Measurements from ENCODE around the gene NRCAM.
"Not testable (repeated sequence)": the region's sequence is repeated elsewhere in the genome, so short reads cannot be mapped to it uniquely, and the experiment has no call there.

Gene NRCAM

DNA sequence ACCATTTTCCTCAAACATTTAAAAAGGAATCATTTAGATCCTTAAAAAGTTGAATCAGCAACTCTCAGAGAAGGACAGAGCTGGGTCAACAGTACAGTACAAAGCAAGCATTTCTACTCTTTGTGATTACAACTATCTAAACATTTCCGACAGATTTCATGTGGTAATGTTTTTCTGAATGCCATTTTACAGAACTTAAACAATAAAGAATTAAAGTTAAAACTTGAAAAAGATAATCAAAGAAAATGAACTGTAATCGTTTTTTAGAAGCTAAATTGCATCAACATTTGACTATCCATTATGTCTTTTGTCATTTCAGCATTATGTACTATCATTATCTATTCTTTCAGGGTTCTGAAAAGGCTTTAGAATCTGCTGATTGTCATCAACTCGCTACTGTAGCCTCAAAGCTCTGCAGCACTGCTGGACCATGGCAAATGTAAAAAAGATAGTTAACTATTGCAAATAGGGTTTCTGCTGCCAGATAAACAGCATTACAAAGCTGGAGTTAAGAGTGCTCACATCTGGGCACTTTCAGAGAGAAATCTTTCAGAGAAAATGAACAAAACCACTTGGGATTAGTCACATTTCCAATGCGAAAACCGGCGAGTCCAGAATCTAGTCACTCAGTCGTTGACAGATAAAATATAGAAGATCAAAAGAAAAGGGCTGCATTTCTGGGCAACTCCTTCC lies 165.6 kb downstream of the NRCAM start:
- H3K9me3 Mint-ChIP-seq = peaks cover 0 to 3% of the 10 kb centered on the region in 2 donors
- no peaks in the 10 kb centered on the region for H3K36me3 Mint-ChIP-seq (ENCODE audit: insufficient read depth)
- H3K27me3 Mint-ChIP-seq = peaks cover 20 to 22% of the 10 kb centered on the region in 2 donors
- H3K4me1 Mint-ChIP-seq (ENCODE audit: low read depth in 2 of 2) = no peaks in the 10 kb centered on the region
- DNase-seq = no peak
- no peak overlapping the region for H3K4me3 Mint-ChIP-seq
- H3K27ac Mint-ChIP-seq = no peak overlapping the region
- no peak for ATAC-seq (replicated peaks)

DNA sequence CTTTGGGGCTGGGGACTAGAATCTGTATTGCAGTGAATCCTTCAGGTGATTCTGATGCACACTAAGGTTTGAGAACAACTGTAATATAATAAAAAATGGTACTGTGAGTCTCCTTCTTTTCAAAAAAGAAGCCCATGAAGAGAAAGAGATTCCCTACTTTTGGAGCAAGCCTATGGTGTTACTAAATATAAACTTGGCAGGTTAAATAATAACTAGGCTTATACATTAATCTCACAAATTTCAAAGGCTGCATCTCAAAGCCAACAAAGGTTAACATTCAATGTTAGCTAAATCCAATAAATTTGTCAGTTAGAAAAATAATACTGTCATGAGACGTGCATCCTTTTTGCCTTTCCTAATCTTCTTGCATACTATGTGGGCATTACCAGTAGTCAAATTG lies 166.4 kb downstream of the NRCAM start:
- H3K27me3 Mint-ChIP-seq = peaks cover 13 to 18% of the 10 kb centered on the region in 2 donors
- H3K36me3 Mint-ChIP-seq (ENCODE audit: insufficient read depth) = no peaks in the 10 kb centered on the region
- DNase-seq = no peak
- no peak for ATAC-seq (replicated peaks)
- H3K4me1 Mint-ChIP-seq (ENCODE audit: low read depth in 2 of 2) = no peaks in the 10 kb centered on the region
- H3K27ac Mint-ChIP-seq = no peak overlapping the region
- no peak overlapping the region for H3K4me3 Mint-ChIP-seq
- H3K9me3 Mint-ChIP-seq = peaks cover 0 to 3% of the 10 kb centered on the region in 2 donors

DNA sequence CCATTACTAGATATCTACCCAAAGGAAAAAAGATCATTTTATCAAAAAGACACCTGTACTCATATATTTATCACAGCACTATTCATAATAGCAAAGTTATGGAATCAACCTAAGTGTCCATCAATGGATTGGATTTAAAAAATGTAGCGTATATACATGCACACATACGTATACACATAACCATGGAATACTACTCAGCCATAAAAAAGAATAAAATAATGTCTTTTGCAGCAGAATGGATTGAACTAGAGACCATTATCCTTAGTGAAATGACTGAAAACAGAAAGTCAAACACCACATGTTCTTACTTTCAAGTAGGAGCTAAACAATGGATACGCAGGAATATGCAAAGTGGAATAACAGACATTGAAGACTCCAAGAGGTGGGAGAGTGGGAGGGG lies 168.4 kb downstream of the NRCAM start:
- DNase-seq = no peak
- no peak overlapping the region for H3K27ac Mint-ChIP-seq

DNA sequence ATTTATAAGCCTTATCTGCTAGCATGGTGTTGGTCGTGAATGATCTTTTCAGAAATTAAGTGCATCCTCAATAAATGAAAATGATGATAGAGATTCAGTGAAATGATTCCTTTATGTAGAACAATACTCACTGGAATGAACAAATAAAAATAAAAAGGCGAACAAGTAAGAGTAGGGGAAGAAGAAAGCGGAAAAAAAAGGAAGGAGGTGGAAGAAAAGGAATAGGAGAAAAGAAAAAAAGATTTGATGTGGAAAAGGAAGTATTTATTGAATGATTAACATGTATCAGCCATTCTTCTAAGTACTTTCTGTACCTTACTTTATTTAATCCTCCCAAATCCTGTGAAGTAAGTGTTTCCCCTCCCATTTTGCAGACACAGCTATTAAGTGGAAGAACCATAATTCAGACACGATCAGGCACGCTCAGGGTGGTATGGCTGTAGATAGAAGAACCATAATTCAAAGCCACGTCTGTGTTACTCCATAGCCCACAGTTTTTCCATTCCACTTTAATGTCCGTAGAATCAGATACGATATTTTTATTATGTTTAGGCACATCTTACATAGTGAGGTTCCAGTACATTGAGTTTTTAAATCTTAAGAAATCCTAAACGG lies 169.8 kb downstream of the NRCAM start:
- H3K27me3 Mint-ChIP-seq = peaks cover 21 to 27% of the 10 kb centered on the region in 2 donors
- no peak overlapping the region for H3K27ac Mint-ChIP-seq
- peaks cover 3 to 6% of the 10 kb centered on the region in 2 donors for H3K9me3 Mint-ChIP-seq
- ATAC-seq (replicated peaks) (no peak), DNase-seq (no peak)
- no peak overlapping the region for H3K4me3 Mint-ChIP-seq
- no peaks in the 10 kb centered on the region for H3K4me1 Mint-ChIP-seq (ENCODE audit: low read depth in 2 of 2)
- H3K36me3 Mint-ChIP-seq (ENCODE audit: insufficient read depth) = no peaks in the 10 kb centered on the region

More for the DNA sequence above, 168.4 kb downstream of the NRCAM start:
- peaks cover 18 to 23% of the 10 kb centered on the region in 2 donors for H3K27me3 Mint-ChIP-seq
- peaks cover 3 to 6% of the 10 kb centered on the region in 2 donors for H3K9me3 Mint-ChIP-seq
- no peak overlapping the region for H3K4me3 Mint-ChIP-seq
- H3K36me3 Mint-ChIP-seq (ENCODE audit: insufficient read depth) = no peaks in the 10 kb centered on the region
- no peak for ATAC-seq (replicated peaks)
- H3K4me1 Mint-ChIP-seq (ENCODE audit: low read depth in 2 of 2) = no peaks in the 10 kb centered on the region

DNA sequence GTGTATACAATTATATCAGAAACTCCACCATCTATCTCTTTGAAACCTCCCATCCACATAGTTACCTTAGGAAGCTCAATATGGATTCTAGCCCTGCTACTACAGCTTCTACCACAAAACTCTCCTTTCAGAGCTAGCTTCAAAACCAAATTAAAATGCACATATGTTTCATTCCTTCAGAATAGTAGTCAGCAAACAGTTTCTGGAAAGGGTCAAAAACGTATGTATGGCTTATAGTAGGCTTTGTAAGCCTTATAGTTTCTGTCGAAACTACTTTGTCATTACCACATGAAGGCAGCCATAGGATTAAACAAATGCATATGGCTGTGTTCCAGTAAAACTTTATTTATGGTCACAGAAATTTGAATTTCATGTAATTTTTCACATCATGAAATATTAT lies 170.5 kb downstream of the NRCAM start:
- ATAC-seq (replicated peaks) (no peak), DNase-seq (no peak)
- no peak overlapping the region for H3K4me3 Mint-ChIP-seq
- no peak overlapping the region for H3K27ac Mint-ChIP-seq
- no peaks in the 10 kb centered on the region for H3K36me3 Mint-ChIP-seq (ENCODE audit: insufficient read depth)
- no peaks in the 10 kb centered on the region for H3K4me1 Mint-ChIP-seq (ENCODE audit: low read depth in 2 of 2)
- peaks cover 3 to 6% of the 10 kb centered on the region in 2 donors for H3K9me3 Mint-ChIP-seq
- peaks cover 24 to 31% of the 10 kb centered on the region in 2 donors for H3K27me3 Mint-ChIP-seq

DNA sequence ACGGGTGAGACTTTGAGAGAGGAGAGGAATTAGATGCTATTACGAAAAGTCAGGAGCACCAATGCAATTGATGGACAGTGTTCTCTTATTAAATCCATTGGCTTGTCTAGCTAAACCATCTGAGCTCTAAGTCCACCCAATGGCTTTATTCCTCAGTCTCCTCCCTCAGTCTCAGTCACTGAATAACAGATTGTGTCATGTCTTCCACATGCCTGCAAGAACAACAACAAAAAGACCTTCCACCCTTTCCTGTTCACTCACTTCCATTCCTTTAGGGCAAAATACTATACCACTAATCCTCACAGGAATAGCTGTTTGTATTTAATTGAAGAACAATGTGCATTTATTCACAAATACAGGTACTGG lies 171.2 kb downstream of the NRCAM start:
- Mint-ChIP-seq H3K27ac (no peak overlapping the region), H3K27me3 (peaks cover 24 to 31% of the 10 kb centered on the region in 2 donors), H3K4me3 (no peak overlapping the region), H3K9me3 (peaks cover 3 to 6% of the 10 kb centered on the region in 2 donors), H3K36me3 (ENCODE audit: insufficient read depth) (no peaks in the 10 kb centered on the region), H3K4me1 (ENCODE audit: low read depth in 2 of 2) (no peaks in the 10 kb centered on the region)
- ATAC-seq (replicated peaks) = no peak
- DNase-seq = no peak

DNA sequence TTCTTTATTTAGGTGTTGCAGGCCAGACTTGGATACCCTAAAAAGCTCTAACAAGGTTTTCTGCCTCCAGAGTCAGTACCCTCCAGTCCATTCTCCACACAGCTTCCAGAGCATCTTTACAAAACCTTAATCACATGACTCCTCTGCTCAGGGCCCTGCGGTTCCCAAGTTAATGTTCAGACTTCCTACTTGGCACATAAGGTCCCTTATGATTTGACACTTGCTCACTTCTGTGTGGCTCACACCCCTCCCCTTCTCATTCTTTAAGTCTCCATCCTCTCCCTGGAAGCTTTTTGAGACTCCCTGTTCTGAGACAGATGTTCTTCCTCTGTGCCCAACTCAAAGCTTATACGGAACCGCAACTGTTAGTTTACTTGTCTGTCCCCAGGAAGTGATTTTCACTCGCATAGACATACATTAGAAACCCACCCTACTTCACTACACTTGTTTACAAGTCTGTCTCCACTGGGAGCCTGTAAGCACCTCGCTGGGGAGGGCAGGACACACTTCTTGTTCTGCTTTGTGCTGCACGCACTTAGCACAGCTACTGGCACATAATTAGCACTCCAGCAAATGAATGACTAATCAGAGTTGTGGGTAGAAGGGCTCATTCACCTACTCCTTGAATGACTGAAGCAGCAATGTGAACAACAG lies 171.8 kb downstream of the NRCAM start:
- DNase-seq (no peak), ATAC-seq (replicated peaks) (no peak)
- peaks cover 24 to 31% of the 10 kb centered on the region in 2 donors for H3K27me3 Mint-ChIP-seq
- H3K9me3 Mint-ChIP-seq = peaks cover 3 to 6% of the 10 kb centered on the region in 2 donors
- H3K4me3 Mint-ChIP-seq = no peak overlapping the region
- no peaks in the 10 kb centered on the region for H3K36me3 Mint-ChIP-seq (ENCODE audit: insufficient read depth)
- H3K4me1 Mint-ChIP-seq (ENCODE audit: low read depth in 2 of 2) = no peaks in the 10 kb centered on the region
- no peak overlapping the region for H3K27ac Mint-ChIP-seq

DNA sequence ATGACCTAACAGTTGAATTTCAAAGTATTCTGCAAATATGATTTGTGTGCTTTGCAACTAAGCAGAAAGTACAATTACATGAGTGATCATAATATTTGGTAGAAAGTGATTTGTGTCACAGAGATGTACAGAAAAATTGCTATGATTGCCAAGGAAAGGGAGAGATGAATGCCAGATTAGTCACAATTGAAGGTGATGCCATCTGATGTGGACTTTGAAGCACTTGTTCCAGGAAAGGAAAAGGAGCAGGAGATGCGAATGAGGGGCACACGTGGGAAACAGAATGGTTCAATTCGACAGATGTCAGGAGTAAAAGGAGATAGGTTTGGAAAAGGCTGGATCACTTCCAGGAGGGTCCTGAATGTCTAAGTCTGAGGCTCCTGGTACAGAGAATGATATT lies 173.0 kb downstream of the NRCAM start:
- Mint-ChIP-seq H3K9me3 (peaks cover 3 to 6% of the 10 kb centered on the region in 2 donors), H3K4me1 (ENCODE audit: low read depth in 2 of 2) (no peaks in the 10 kb centered on the region), H3K4me3 (no peak overlapping the region), H3K36me3 (ENCODE audit: insufficient read depth) (no peaks in the 10 kb centered on the region), H3K27ac (no peak overlapping the region), H3K27me3 (peaks cover 24 to 31% of the 10 kb centered on the region in 2 donors)
- ATAC-seq (replicated peaks) = no peak
- DNase-seq = no peak

DNA sequence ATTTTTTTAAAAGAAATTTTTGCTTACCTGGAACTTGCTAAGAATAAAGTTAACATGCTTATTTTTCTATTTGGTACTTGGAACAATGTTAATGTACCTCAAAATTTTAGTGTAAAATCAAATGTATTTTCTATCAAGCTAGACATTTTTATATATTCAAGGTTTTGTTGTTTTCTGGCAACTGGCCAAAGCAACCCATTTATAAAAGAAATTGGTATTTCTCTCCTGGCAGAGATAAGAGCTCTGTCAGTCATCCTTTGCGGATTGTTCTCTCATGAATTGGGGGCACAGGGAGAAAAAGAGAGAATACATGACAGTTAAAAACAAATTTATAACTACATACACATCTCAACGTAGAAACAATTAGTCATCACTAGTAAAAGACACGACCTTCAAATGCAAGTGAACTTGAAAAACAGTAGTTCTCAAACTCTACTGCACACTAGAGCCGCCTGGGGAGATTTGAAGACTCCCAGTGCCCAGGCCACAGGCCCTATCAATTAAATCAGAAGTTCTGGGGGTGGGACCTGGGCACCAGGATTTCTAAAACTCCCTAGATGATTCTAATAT lies 173.7 kb downstream of the NRCAM start:
- no peak overlapping the region for H3K27ac Mint-ChIP-seq
- DNase-seq = no peak
- no peak for ATAC-seq (replicated peaks)
- H3K36me3 Mint-ChIP-seq (ENCODE audit: insufficient read depth) = no peaks in the 10 kb centered on the region
- H3K4me1 Mint-ChIP-seq (ENCODE audit: low read depth in 2 of 2) = no peaks in the 10 kb centered on the region
- H3K4me3 Mint-ChIP-seq = no peak overlapping the region
- peaks cover 3 to 6% of the 10 kb centered on the region in 2 donors for H3K9me3 Mint-ChIP-seq
- H3K27me3 Mint-ChIP-seq = peaks cover 24 to 30% of the 10 kb centered on the region in 2 donors

DNA sequence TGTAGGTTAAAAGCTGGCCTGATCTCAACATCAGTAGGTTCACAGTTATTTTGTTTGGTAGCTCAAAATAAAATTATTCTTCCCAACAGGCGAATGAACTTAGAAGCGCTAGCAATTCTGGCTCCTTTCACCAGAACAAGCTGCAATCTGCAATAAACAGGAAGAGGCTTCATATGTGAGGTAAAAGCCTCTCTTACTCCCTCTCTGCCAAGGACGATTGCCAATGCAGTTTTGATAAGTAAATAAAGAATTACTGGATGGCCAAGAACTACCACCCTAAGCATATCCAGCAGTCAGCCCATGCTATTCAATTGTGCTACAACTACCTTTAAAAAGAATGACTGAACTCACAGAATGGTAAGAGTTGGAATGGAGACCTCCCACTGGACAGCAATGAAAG lies 176.1 kb downstream of the NRCAM start:
- H3K36me3 Mint-ChIP-seq (ENCODE audit: insufficient read depth) = no peaks in the 10 kb centered on the region
- H3K9me3 Mint-ChIP-seq = peaks cover 0 to 6% of the 10 kb centered on the region in 2 donors

DNA sequence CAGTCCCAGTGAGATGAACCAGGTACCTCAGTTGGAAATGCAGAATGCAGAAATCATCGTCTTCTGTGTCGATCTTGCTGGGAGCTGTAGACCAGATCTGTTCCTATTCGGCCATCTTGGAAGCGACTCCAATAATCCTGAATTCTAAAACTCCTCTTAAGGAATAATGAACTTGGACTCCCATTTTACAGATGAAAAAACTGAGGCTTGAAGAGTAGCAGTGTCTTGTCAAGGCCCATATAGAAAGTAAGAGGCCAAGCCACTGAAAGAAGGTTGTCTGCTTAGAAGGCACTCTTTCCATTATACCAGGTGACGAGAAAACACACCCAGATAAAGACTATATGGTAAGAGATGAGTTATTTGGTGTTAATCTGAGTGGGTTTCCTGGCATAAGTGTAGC lies 177.5 kb downstream of the NRCAM start:
- Mint-ChIP-seq H3K36me3 (ENCODE audit: insufficient read depth) (no peaks in the 10 kb centered on the region), H3K27ac (no peak overlapping the region), H3K9me3 (peaks cover 0 to 2% of the 10 kb centered on the region in 2 donors), H3K4me1 (ENCODE audit: low read depth in 2 of 2) (no peaks in the 10 kb centered on the region), H3K27me3 (peaks cover 6 to 9% of the 10 kb centered on the region in 2 donors), H3K4me3 (no peak overlapping the region)
- ATAC-seq (replicated peaks) (no peak), DNase-seq (no peak)

More for the DNA sequence above, 176.1 kb downstream of the NRCAM start:
- Mint-ChIP-seq H3K27ac (no peak overlapping the region), H3K4me1 (ENCODE audit: low read depth in 2 of 2) (no peaks in the 10 kb centered on the region), H3K4me3 (no peak overlapping the region), H3K27me3 (peaks cover 16 to 22% of the 10 kb centered on the region in 2 donors)
- DNase-seq (no peak), ATAC-seq (replicated peaks) (no peak)

DNA sequence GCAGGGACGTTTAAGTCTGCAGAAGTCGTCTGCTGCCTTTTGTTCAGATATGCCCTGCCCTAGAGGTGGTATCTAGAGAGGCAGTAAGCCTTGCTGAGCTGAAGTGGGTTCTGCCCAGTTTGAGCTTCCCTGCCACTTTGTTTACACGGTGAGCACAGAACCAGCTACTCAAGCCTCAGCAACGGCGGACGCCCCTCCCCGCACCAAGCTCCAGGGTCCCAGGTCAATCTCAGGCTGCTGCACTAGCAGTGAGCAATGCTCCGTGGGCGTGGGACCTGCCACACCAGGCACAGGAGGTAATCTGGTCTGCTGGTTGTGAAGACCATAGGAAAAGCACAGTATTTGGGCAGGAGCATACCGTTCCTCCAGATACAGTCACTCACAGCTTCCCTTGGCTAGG lies 178.0 kb downstream of the NRCAM start:
- ATAC-seq (replicated peaks) (no peak), DNase-seq (no peak)
- Mint-ChIP-seq H3K27me3 (peaks cover 6 to 7% of the 10 kb centered on the region in 2 donors), H3K36me3 (ENCODE audit: insufficient read depth) (no peaks in the 10 kb centered on the region), H3K9me3 (peaks cover 0 to 2% of the 10 kb centered on the region in 2 donors), H3K4me1 (ENCODE audit: low read depth in 2 of 2) (no peaks in the 10 kb centered on the region), H3K27ac (no peak overlapping the region), H3K4me3 (no peak overlapping the region)

DNA sequence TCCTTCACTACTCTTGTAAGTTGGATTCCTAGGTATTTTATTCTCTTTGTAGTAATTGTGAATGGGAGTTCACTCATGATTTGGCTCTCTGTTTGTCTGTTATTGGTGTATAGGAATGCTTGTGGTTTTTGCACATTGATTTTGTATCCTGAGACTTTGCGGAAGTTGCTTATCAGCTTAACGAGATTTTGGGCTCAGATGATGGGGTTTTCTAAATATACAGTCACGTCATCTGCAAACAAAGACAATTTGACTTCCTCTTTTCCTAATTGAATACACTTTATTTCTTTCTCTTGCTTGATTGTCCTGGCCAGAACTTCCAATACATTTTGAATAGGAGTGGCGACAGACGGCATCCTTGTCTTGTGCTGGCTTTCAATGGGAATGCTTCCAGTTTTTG lies 181.8 kb downstream of the NRCAM start:
- H3K27ac Mint-ChIP-seq; DNase-seq; H3K27me3 Mint-ChIP-seq; H3K4me3 Mint-ChIP-seq; H3K36me3 Mint-ChIP-seq (ENCODE audit: insufficient read depth); H3K4me1 Mint-ChIP-seq (ENCODE audit: low read depth in 2 of 2); ATAC-seq (replicated peaks); H3K9me3 Mint-ChIP-seq: not testable (repeated sequence)
